HG03521 (cell line): ENCODE measurements around the gene PRPSAP1.
A peak's percentile ranks its signal among the peaks of the same experiment; 100 is the strongest.
"Not testable (repeated sequence)": the region's sequence is repeated elsewhere in the genome, so short reads cannot be mapped to it uniquely, and the experiment has no call there.

Source experiments
- ATAC-seq: cut with Tn5 transposase; IDR thresholded peaks from one replicate; pipeline ENCODE4 v1.9.1; 2021; ENCODE audit warnings: mild to moderate bottlenecking, moderate library complexity; ENCODE audit not compliant: unreplicated experiment

PRPSAP1 gene

GRCh38 chr17:76278268-76278908 lies 75.3 kb downstream of the PRPSAP1 start:
- no peak for ATAC-seq

GRCh38 chr17:76277300-76278267 lies 76.1 kb downstream of the PRPSAP1 start:
- ATAC-seq = no peak

GRCh38 chr17:76276461-76277299 lies 77.0 kb downstream of the PRPSAP1 start:
- no peak for ATAC-seq

- no peak for ATAC-seq
These were observed 77.7 kb downstream of the PRPSAP1 start for GRCh38 chr17:76276069-76276431.

- no peak for ATAC-seq
These were observed 78.2 kb downstream of the PRPSAP1 start for GRCh38 chr17:76275382-76276068.

GRCh38 chr17:76274112-76274956 lies 79.4 kb downstream of the PRPSAP1 start:
- no peak for ATAC-seq

GRCh38 chr17:76273445-76274111 lies 80.1 kb downstream of the PRPSAP1 start:
- ATAC-seq = no peak

GRCh38 chr17:76272541-76273444 lies 80.9 kb downstream of the PRPSAP1 start:
- no peak for ATAC-seq

GRCh38 chr17:76271669-76272540 lies 81.8 kb downstream of the PRPSAP1 start:
- ATAC-seq = peak; percentile 50

GRCh38 chr17:76270770-76271668 lies 82.7 kb downstream of the PRPSAP1 start:
- ATAC-seq = no peak

GRCh38 chr17:76270127-76270592 lies 83.6 kb downstream of the PRPSAP1 start:
- no peak for ATAC-seq

- no peak for ATAC-seq
These were observed 84.4 kb downstream of the PRPSAP1 start for GRCh38 chr17:76268991-76269981.

- no peak for ATAC-seq
These were observed 85.5 kb downstream of the PRPSAP1 start for GRCh38 chr17:76268015-76268749.

- not testable (repeated sequence) for ATAC-seq
These were observed 86.1 kb downstream of the PRPSAP1 start for GRCh38 chr17:76267581-76268001.
